ENCODE data around the gene LONRF2. TPM values are rescaled to one million over a fixed set of nuclear protein-coding genes. Genes with fewer than 3 reads are reported as not detected.

LONRF2 gene
- total RNA-seq, 1 experiment from 2014 or later = 1.6 TPM

- ATAC-seq = no peak
- no TSS peak for BruUV-seq (replicated peaks)
- POLR2A ChIA-PET = no interaction called here
- Histone ChIP-seq H3K27me3 (ENCODE audit: insufficient read depth, low read length) (no peaks in the 10 kb centered on the region), H3K79me2 (ENCODE audit: insufficient read depth, low read length) (no peaks in the 10 kb centered on the region), H3K27ac (ENCODE audit: low read depth, low read length) (no peak overlapping the region), H3K4me2 (ENCODE audit: low read length) (no peak overlapping the region), H3K9me3 (ENCODE audit: control insufficient read depth in 1 of 2, insufficient read depth in 1 of 2, low read depth in 1 of 2, low read length in 2 of 2) (no peaks in the 10 kb centered on the region), H3K4me1 (ENCODE audit: control insufficient read depth in 1 of 2, insufficient read depth in 2 of 2, low read length in 2 of 2) (peaks cover 40 to 43% of the 10 kb centered on the region in 2 experiments), H3K36me3 (ENCODE audit: control insufficient read depth in 1 of 2, insufficient read depth in 2 of 2, low read length in 2 of 2) (no peaks in the 10 kb centered on the region), H3K4me3 (replicated peaks in 1 of 2; ENCODE audit: low read depth in 1 of 2, low read length in 2 of 2) (no peak overlapping the region), H2AFZ (ENCODE audit: low read depth, low read length, poor library complexity, severe bottlenecking) (no peak overlapping the region), H3K9ac (ENCODE audit: low read length) (no peak overlapping the region), H4K20me1 (ENCODE audit: insufficient read depth) (no peaks in the 10 kb centered on the region), H3K9me2 (ENCODE audit: insufficient read depth) (no peaks in the 10 kb centered on the region)
- RAD21 ChIA-PET (ENCODE audit: low non-redundant PET in 1 of 2, low total read pairs in 2 of 2, uncharacterized antibody in 2 of 2, unreplicated experiment in 2 of 2) = no interaction called here
- intact Hi-C loops (cut with micrococcal nuclease) = loop anchor here (10.0 kb wide), 1 partner anchor 271 kb away; the partner anchor contains the start of gene PDCL3
- CTCF ChIA-PET = interaction anchor here (3.8 kb wide), 1 partner anchor 86 kb away, joined by 24 read pairs; no protein-coding TSS in a partner anchor
- DNase-seq (ENCODE audit: low read depth, low spot score) = no peak
- TF ChIP-seq YY1 (IDR thresholded peaks at IDR 0.05; ENCODE audit: extremely low read depth, insufficient replicate concordance, low read depth, low read length) (no peak), ZNF274 (IDR thresholded peaks at IDR 0.05; ENCODE audit: low read depth, low read length) (no peak), POLR2AphosphoS5 (IDR thresholded peaks at IDR 0.05; ENCODE audit: low read depth, low read length) (no peak), EGR1 (IDR thresholded peaks at IDR 0.05; ENCODE audit: low read depth) (no peak), SIN3A (IDR thresholded peaks at IDR 0.05; ENCODE audit: low read depth) (no peak), TCF7L2 (IDR thresholded peaks at IDR 0.05; ENCODE audit: borderline replicate concordance, extremely low read depth, insufficient read depth, insufficient read length) (no peak), SRF (IDR thresholded peaks at IDR 0.05; ENCODE audit: low read depth) (no peak), RAD21 (IDR thresholded peaks at IDR 0.05; ENCODE audit: low read depth) (no peak), POLR2A (IDR thresholded peaks at IDR 0.05; ENCODE audit: borderline replicate concordance, extremely low read depth, insufficient read depth, insufficient read length) (no peak), EZH2phosphoT487 (IDR thresholded peaks at IDR 0.05; ENCODE audit: borderline replicate concordance) (no peak), EZH2 (IDR thresholded peaks at IDR 0.05) (no peak), JUND (IDR thresholded peaks at IDR 0.05) (no peak), ZBTB33 (IDR thresholded peaks at IDR 0.05; ENCODE audit: extremely low read depth, insufficient replicate concordance, low read length) (no peak), CEBPB (IDR thresholded peaks at IDR 0.05; ENCODE audit: low read depth) (no peak)
- TF ChIP-seq, protein P1, sequence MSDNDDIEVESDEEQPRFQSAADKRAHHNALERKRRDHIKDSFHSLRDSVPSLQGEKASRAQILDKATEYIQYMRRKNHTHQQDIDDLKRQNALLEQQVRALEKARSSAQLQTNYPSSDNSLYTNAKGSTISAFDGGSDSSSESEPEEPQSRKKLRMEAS (IDR thresholded peaks at IDR 0.05) = no peak
- TF ChIP-seq, protein P2, sequence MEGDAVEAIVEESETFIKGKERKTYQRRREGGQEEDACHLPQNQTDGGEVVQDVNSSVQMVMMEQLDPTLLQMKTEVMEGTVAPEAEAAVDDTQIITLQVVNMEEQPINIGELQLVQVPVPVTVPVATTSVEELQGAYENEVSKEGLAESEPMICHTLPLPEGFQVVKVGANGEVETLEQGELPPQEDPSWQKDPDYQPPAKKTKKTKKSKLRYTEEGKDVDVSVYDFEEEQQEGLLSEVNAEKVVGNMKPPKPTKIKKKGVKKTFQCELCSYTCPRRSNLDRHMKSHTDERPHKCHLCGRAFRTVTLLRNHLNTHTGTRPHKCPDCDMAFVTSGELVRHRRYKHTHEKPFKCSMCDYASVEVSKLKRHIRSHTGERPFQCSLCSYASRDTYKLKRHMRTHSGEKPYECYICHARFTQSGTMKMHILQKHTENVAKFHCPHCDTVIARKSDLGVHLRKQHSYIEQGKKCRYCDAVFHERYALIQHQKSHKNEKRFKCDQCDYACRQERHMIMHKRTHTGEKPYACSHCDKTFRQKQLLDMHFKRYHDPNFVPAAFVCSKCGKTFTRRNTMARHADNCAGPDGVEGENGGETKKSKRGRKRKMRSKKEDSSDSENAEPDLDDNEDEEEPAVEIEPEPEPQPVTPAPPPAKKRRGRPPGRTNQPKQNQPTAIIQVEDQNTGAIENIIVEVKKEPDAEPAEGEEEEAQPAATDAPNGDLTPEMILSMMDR (IDR thresholded peaks at IDR 0.05 in 2 of 3, conservative IDR thresholded peaks at IDR 0.05 in 1 of 3; ENCODE audit: borderline replicate concordance in 1 of 3, insufficient read depth in 1 of 3, low read depth in 2 of 3, low read length in 2 of 3) = no peak
Observed at GRCh38 chr2:100294162-100294497, 28.2 kb downstream of the LONRF2 start.

Measured in HCT116 (cell line).